AG09309 (cell line): ENCODE results near the gene POU6F2.

Experiments
- DNase-seq: peaks from one replicate; pipeline ENCODE4 v3.0.0-alpha.2; 2010; ENCODE audit warnings: low read depth
- H3K4me3 ChIP-seq: 2 replicates; pipeline ENCODE4 v1.5.1; 2011; ENCODE audit warnings: mild to moderate bottlenecking, low read depth, low read length, moderate library complexity; ENCODE audit not compliant: control insufficient read depth
- TF ChIP-seq, protein P1 (sequence below): IDR thresholded peaks from 2 replicates; pipeline ENCODE4 v1.5.1; 2011; ENCODE audit warnings: mild to moderate bottlenecking, low read depth, low read length, inconsistent platforms; ENCODE audit not compliant: insufficient read depth, control insufficient read depth; ENCODE audit errors: missing control alignments

Gene POU6F2

DNA sequence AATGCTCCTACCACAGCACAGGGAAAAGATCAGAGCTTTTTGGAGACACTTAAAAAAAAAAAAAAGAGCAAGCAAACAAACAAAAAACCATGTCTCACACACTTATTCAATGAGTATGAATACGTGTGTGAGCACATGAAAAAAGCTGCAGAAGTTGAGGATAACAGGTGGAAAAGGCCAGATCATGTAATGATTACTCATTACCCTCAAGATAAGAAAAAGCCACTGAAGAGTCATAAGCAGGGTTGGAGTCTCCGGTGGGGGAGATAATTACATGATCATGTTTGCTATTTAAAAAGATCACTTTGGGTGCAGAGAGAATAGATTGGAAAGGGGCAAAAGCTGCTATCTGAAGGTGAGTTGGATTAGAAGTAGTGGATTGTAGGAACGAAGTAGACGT is 77.0 kb downstream of the POU6F2 start:
- DNase-seq, result no peak
- H3K4me3 ChIP-seq, result no peak overlapping the region
- TF ChIP-seq, protein P1, sequence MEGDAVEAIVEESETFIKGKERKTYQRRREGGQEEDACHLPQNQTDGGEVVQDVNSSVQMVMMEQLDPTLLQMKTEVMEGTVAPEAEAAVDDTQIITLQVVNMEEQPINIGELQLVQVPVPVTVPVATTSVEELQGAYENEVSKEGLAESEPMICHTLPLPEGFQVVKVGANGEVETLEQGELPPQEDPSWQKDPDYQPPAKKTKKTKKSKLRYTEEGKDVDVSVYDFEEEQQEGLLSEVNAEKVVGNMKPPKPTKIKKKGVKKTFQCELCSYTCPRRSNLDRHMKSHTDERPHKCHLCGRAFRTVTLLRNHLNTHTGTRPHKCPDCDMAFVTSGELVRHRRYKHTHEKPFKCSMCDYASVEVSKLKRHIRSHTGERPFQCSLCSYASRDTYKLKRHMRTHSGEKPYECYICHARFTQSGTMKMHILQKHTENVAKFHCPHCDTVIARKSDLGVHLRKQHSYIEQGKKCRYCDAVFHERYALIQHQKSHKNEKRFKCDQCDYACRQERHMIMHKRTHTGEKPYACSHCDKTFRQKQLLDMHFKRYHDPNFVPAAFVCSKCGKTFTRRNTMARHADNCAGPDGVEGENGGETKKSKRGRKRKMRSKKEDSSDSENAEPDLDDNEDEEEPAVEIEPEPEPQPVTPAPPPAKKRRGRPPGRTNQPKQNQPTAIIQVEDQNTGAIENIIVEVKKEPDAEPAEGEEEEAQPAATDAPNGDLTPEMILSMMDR, result no peak

DNA sequence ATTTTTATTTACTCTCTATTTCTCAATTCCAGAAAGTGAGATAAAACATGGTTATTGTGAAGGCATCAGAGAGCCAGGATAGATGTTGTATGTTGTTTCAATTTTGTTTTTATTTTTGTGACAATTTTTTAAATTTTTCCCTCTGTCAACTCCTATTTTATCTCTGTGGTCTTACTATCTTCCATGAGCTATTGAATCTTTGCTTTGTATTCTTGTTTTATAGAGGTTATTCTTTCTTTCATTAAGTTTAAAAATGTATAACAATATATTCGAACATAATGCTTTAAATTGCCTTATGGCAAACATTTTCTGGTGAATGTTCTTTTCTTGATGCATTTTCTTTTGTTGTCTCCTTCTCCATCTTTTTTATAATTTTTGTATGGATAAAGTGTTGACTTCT is 78.4 kb downstream of the POU6F2 start:
- H3K4me3 ChIP-seq, result no peak overlapping the region
- no peak for DNase-seq
- TF ChIP-seq, protein P1, result no peak

DNA sequence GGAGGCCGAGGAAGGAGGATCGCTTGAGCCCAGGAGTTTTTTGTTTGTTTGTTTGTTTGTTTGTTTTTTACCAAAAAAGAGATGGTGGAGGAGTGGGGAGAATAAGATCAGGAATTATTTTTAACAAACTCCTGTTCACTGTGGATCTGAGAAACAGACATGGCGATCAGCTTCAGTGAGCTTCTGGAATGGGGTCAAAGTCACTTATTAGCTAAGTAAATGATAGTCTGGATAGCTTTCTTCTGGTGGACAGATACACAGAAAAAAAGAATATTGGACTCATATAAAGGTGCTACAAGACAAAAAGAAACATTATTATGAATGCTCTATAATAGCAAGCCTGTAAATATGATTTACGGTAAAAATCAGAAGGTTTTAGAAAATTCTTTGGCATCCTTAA is 85.1 kb downstream of the POU6F2 start:
- H3K4me3 ChIP-seq, result no peak overlapping the region
- no peak for DNase-seq
- TF ChIP-seq, protein P1, result no peak

DNA sequence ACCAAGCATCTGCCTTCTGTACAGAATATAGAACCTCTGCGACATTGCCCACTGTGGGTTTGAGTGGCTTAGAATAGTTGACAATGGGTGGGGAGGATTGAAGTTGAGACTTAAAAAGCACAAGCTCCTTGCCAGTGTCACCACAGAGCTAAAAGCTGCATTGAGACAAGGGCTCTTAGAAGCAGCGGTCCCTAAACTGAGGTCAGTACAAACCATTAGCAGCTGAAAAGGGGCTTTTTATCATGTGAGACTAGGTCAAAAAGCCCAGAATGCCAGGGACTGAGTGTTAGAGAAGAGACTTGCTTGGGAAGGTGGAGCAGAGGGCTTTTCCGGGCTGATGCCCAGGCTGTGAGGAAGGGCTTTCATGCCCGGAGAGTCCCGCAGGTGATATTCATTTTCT is 91.3 kb downstream of the POU6F2 start:
- H3K4me3 ChIP-seq, result no peak overlapping the region
- TF ChIP-seq, protein P1, result no peak
- DNase-seq, result no peak

DNA sequence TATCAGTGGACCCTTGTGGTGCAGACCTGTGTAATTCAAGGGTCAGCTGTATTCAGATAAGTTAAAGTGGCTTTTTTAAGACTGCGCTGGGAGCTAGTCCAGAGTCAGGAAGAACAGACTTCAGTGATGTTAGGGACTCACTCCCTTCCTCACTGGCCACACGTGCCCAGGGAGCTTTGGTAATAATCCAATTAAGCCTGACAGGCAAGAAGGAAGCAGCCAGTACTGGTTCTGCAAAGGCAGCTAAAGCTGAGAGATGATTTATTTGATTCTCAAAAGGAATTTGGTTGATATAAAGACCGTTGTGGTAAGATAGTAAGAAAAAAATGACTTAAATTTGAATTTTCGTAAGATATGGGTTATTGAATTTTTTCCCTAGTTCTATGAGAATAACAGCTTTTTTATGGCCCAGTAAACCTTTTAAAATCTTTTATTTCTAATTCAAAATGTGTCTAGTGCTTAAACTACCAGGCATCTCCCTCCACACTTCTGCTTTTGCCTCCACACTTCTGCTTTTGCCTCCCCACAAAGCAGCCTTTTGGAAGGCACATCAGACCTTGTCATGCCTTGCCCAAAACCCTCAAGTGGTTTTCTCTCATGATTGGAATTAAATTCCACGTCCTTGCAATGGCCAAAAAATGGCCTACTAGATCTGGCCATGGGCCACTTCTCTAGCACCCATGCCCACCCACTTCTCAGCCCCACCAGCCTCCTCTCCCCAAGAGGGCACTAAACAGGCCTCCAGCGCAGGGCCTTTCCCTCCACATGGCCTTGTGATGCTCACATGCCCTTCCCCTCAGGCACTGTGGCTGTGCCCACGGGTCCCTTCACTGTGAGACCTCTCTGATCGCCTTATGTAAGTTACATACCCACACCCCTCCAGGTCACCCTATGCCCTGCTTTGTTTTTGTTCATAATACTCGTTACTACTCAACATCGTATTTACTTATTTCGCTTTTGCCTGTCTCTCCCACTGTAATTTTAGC is 92.5 kb downstream of the POU6F2 start:
- no peak for DNase-seq

DNA sequence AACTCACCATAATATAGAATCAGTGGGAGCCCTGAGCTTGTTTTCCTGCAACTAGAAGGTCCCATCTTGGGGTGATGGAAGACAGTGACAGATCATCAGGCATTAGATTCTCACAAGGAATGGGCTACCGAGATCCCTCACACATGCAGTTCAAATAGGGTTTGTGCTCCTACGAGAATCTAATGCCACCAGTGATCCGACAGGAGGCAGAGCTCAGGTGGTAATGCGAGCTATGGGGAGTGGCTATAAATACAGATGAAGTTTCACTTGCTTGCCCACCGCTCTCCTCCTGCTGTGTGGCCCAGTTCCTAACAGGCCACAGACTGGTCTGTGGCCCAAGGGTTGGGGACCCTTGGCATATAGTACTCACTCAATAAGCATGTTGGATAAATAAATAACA is 93.4 kb downstream of the POU6F2 start:
- TF ChIP-seq, protein P1, result no peak
- H3K4me3 ChIP-seq, result no peak overlapping the region
- DNase-seq, result no peak

More for the DNA sequence above, 92.5 kb downstream of the POU6F2 start:
- TF ChIP-seq, protein P1, result no peak
- H3K4me3 ChIP-seq, result no peak overlapping the region

DNA sequence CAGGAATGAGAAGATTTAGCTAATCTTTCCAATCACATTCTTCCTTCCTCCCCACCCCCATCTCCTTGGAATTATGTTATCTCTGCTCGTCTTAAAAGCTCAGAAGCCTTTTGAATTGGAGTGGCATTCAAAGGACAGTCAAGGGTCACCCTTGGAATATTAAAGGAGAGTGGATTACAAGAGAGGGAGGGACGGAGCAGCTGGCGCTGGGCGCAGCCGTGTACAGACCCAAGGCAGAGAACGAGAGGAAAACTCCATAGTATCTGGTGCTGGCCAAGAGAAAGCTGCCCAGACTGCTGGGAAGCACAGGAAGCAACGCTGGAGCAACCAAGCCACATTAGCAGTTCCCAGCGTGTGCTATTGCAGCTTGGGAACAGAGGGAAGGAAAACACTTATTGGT is 95.7 kb downstream of the POU6F2 start:
- TF ChIP-seq, protein P1, result no peak
- DNase-seq, result no peak

More for the DNA sequence above, 95.7 kb downstream of the POU6F2 start:
- H3K4me3 ChIP-seq, result no peak overlapping the region
